Measurements from ENCODE around the gene RIMBP2. TPM values are rescaled to one million over a fixed set of nuclear protein-coding genes. Genes with fewer than 3 reads are reported as not detected.

The RIMBP2 gene
- total RNA-seq, 1 donor from 2014 or later, result 0.99 TPM

- H3K27me3 ChIP-seq, result no peaks in the 10 kb centered on the region
- peaks cover 10% of the 10 kb centered on the region for H3K27me3 Mint-ChIP-seq (ENCODE audit: insufficient read depth, low read depth)
Measured at GRCh38 chr12:130425698-130426245, 290.3 kb downstream of the RIMBP2 start.

GRCh38 chr12:130424858-130425697 lies 291.0 kb downstream of the RIMBP2 start:
- Histone ChIP-seq H3K79me2 (ENCODE audit: low read depth) (no peaks in the 10 kb centered on the region), H3K27ac (no peak overlapping the region), H3K4me3 (no peak overlapping the region), H3K4me2 (no peak overlapping the region), H4K20me1 (ENCODE audit: low read depth) (no peaks in the 10 kb centered on the region), H3K9me3 (ENCODE audit: low read depth) (no peaks in the 10 kb centered on the region), H2AFZ (replicated peaks) (no peak overlapping the region), H3K9ac (no peak overlapping the region), H3K36me3 (no peaks in the 10 kb centered on the region), H3K4me1 (peaks cover 16% of the 10 kb centered on the region), H3F3A (ENCODE audit: low read depth) (no peaks in the 10 kb centered on the region), H3K27me3 (no peaks in the 10 kb centered on the region)
- peaks cover 2% of the 10 kb centered on the region for H3K9me3 Mint-ChIP-seq
- H3K27me3 Mint-ChIP-seq (ENCODE audit: insufficient read depth, low read depth), result peaks cover 10% of the 10 kb centered on the region
- peaks cover 8% of the 10 kb centered on the region for H3K36me3 Mint-ChIP-seq
- H3K4me1 Mint-ChIP-seq, result peaks cover 45% of the 10 kb centered on the region
- H3K27ac Mint-ChIP-seq, result peak overlapping the region; percentile 70
- TF ChIP-seq CTCF (IDR thresholded peaks at IDR 0.05), result no peak
- TF ChIP-seq EZH2phosphoT487 (IDR thresholded peaks at IDR 0.05), result no peak
- TF ChIP-seq EZH2 (IDR thresholded peaks at IDR 0.05), result no peak
- peak overlapping the region; percentile 55 for H3K4me3 Mint-ChIP-seq
- DNase-seq (ENCODE audit: low spot score), result no peak

More at GRCh38 chr12:130425698-130426245, 290.3 kb downstream of the RIMBP2 start:
- no peak overlapping the region for H3K27ac Mint-ChIP-seq
- no peak overlapping the region for H2AFZ ChIP-seq (replicated peaks)
- H3K4me2 ChIP-seq, result no peak overlapping the region
- peaks cover 49% of the 10 kb centered on the region for H3K4me1 Mint-ChIP-seq
- TF ChIP-seq EZH2 (IDR thresholded peaks at IDR 0.05) (no peak), EZH2phosphoT487 (IDR thresholded peaks at IDR 0.05) (no peak)
- H3K9ac ChIP-seq, result no peak overlapping the region
- DNase-seq (ENCODE audit: low spot score), result no peak
- no peaks in the 10 kb centered on the region for H3K9me3 ChIP-seq (ENCODE audit: low read depth)
- H3K9me3 Mint-ChIP-seq, result peaks cover 2% of the 10 kb centered on the region
- no peaks in the 10 kb centered on the region for H3F3A ChIP-seq (ENCODE audit: low read depth)
- H3K36me3 ChIP-seq, result no peaks in the 10 kb centered on the region
- no peaks in the 10 kb centered on the region for H4K20me1 ChIP-seq (ENCODE audit: low read depth)
- peak overlapping the region; percentile 55 for H3K4me3 Mint-ChIP-seq
- H3K36me3 Mint-ChIP-seq, result peaks cover 8% of the 10 kb centered on the region
- no peaks in the 10 kb centered on the region for H3K79me2 ChIP-seq (ENCODE audit: low read depth)
- H3K4me1 ChIP-seq, result peaks cover 16% of the 10 kb centered on the region
- H3K27ac ChIP-seq, result no peak overlapping the region
- H3K4me3 ChIP-seq, result no peak overlapping the region

- H3K27ac ChIP-seq, result no peak overlapping the region
- H3K9me3 Mint-ChIP-seq, result peaks cover 2% of the 10 kb centered on the region
- no peaks in the 10 kb centered on the region for H3K36me3 ChIP-seq
- no peaks in the 10 kb centered on the region for H3K27me3 ChIP-seq
- no peaks in the 10 kb centered on the region for H3K79me2 ChIP-seq (ENCODE audit: low read depth)
- no peak overlapping the region for H3K4me3 Mint-ChIP-seq
- no peak overlapping the region for H3K4me2 ChIP-seq
- H3K27me3 Mint-ChIP-seq (ENCODE audit: insufficient read depth, low read depth), result peaks cover 9% of the 10 kb centered on the region
- no peaks in the 10 kb centered on the region for H3F3A ChIP-seq (ENCODE audit: low read depth)
- H2AFZ ChIP-seq (replicated peaks), result no peak overlapping the region
- H3K4me1 ChIP-seq, result peaks cover 16% of the 10 kb centered on the region
- H3K4me3 ChIP-seq, result no peak overlapping the region
- no peaks in the 10 kb centered on the region for H3K9me3 ChIP-seq (ENCODE audit: low read depth)
- DNase-seq (ENCODE audit: low spot score), result no peak
- TF ChIP-seq EZH2 (IDR thresholded peaks at IDR 0.05) (no peak), CTCF (IDR thresholded peaks at IDR 0.05) (no peak), EZH2phosphoT487 (IDR thresholded peaks at IDR 0.05) (no peak)
- peaks cover 8% of the 10 kb centered on the region for H3K36me3 Mint-ChIP-seq
- H3K9ac ChIP-seq, result no peak overlapping the region
- no peaks in the 10 kb centered on the region for H4K20me1 ChIP-seq (ENCODE audit: low read depth)
- peak overlapping the region; percentile 70 for H3K27ac Mint-ChIP-seq
- H3K4me1 Mint-ChIP-seq, result peaks cover 37% of the 10 kb centered on the region
Measured at GRCh38 chr12:130423991-130424857, 291.9 kb downstream of the RIMBP2 start.
